IMR-90 (cell line): ENCODE data around the gene VPS39. TPM values are rescaled to one million over a fixed set of nuclear protein-coding genes. Genes with fewer than 3 reads are reported as not detected.

ENCODE experiments used
- ATAC-seq: fragments of 200-7000 bp; cut with Tn5 transposase; 2 replicates; pipeline ENCODE4 v1.9.1; 2020; ENCODE audit warnings: low read depth, mild to moderate bottlenecking, moderate library complexity
- BruUV-seq: library from RNA; stranded (reverse); fragments of 400-500 nt; replicated peaks from 2 replicates; lab custom pipeline; 2021; lab: Mats Ljungman, UMichigan
- CTCF ChIA-PET: fragments of 300-600 bp; formaldehyde crosslinking; extraction: SDS; loops from one replicate; lab custom pipeline; 2021; ENCODE audit warnings: antibody characterized with exemption; lab: Yijun Ruan, JAX
- POLR2A ChIA-PET: fragments of 300-600 bp; sonication (Branson Sonifier 250); formaldehyde crosslinking; loops from one replicate; lab custom pipeline; 2022; ENCODE audit warnings: antibody characterized with exemption; ENCODE audit not compliant: unreplicated experiment; lab: Charles Lee
- DNase-seq: peaks from one replicate; pipeline ENCODE4 v3.0.0; 2013
- H2AFZ ChIP-seq: replicated peaks from 2 replicates; pipeline ENCODE3; 2013; ENCODE audit warnings: low read length, mild to moderate bottlenecking; ENCODE audit not compliant: poor library complexity
- H2AK5ac ChIP-seq: 2 replicates; pipeline ENCODE4 v1.6.1; 2013; ENCODE audit warnings: low read depth, low read length, inconsistent platforms
- H2AK9ac ChIP-seq: replicated peaks from 2 replicates; pipeline ENCODE3; 2013; ENCODE audit warnings: mild to moderate bottlenecking, low read depth, low read length, moderate library complexity; ENCODE audit not compliant: poor library complexity
- H2BK120ac ChIP-seq: 2 replicates; pipeline ENCODE4 v1.6.1; 2013; ENCODE audit warnings: low read depth, low read length, inconsistent platforms
- H2BK15ac ChIP-seq: 3 replicates; pipeline ENCODE4 v1.6.1; 2013; ENCODE audit warnings: low read depth, low read length, inconsistent platforms
- H2BK20ac ChIP-seq: 2 replicates; pipeline ENCODE4 v1.6.1; 2013; ENCODE audit warnings: low read depth, mild to moderate bottlenecking, inconsistent platforms, low read length, moderate library complexity
- H2BK5ac ChIP-seq: 2 replicates; pipeline ENCODE4 v1.6.1; 2013; ENCODE audit warnings: mild to moderate bottlenecking, low read depth, low read length, inconsistent platforms; ENCODE audit not compliant: poor library complexity, severe bottlenecking
- H3K14ac ChIP-seq: replicated peaks from 2 replicates; pipeline ENCODE4 v1.6.1; 2013; ENCODE audit warnings: low read depth, low read length, inconsistent platforms
- H3K18ac ChIP-seq: 2 replicates; pipeline ENCODE4 v1.6.1; 2013; ENCODE audit warnings: low read depth, low read length, control low read depth
- H3K23ac ChIP-seq: 2 replicates; pipeline ENCODE4 v1.6.1; 2013; ENCODE audit warnings: low read depth, low read length, inconsistent platforms
- H3K27ac ChIP-seq: 2 replicates; pipeline ENCODE4 v1.5.1; 2013; ENCODE audit warnings: mild to moderate bottlenecking, control low read depth, low read length; ENCODE audit not compliant: insufficient read depth
- H3K27me3 ChIP-seq: 2 replicates; pipeline ENCODE4 v1.6.1; 2013; ENCODE audit warnings: low read length; ENCODE audit not compliant: control insufficient read depth, insufficient read depth
- H3K36me3 ChIP-seq: 2 replicates; pipeline ENCODE4 v1.6.1; 2013; ENCODE audit warnings: low read length, mixed read lengths; ENCODE audit not compliant: control insufficient read depth, insufficient read depth
- H3K4ac ChIP-seq: 2 replicates; pipeline ENCODE4 v1.6.1; 2013; ENCODE audit warnings: low read depth, low read length, inconsistent platforms
- H3K4me1 ChIP-seq: 2 replicates; pipeline ENCODE4 v1.6.1; 2013; ENCODE audit warnings: low read length, mixed read lengths; ENCODE audit not compliant: control insufficient read depth, insufficient read depth
- H3K4me2 ChIP-seq: 2 replicates; pipeline ENCODE4 v1.6.1; 2013; ENCODE audit warnings: low read depth, mild to moderate bottlenecking, control low read depth, low read length, moderate library complexity
- H3K4me3 ChIP-seq: 2 replicates; pipeline ENCODE4 v1.5.1; 2013; ENCODE audit warnings: low read depth, mild to moderate bottlenecking, control low read depth, low read length, moderate library complexity; ENCODE audit not compliant: insufficient read depth
- H3K56ac ChIP-seq: 2 replicates; pipeline ENCODE4 v1.6.1; 2013; ENCODE audit warnings: low read length, inconsistent platforms; ENCODE audit not compliant: insufficient read depth; ENCODE audit errors: extremely low read depth
- H3K79me1 ChIP-seq, 2 experiments: 2 replicates each; pipeline ENCODE4 v1.6.1; 2013; ENCODE audit warnings: low read length in 2 of 2, inconsistent platforms in 1 of 2, low read depth in 1 of 2
- H3K9ac ChIP-seq: 2 replicates; pipeline ENCODE4 v1.6.1; 2013; ENCODE audit warnings: low read depth, low read length, control low read depth
- H3K9me1 ChIP-seq: 2 replicates; pipeline ENCODE4 v1.6.1; 2013; ENCODE audit warnings: low read length, inconsistent platforms; ENCODE audit not compliant: insufficient read depth
- H3K9me3 ChIP-seq: 2 replicates; pipeline ENCODE4 v1.6.1; 2013; ENCODE audit warnings: low read length; ENCODE audit not compliant: control insufficient read depth, insufficient read depth
- H4K20me1 ChIP-seq: 2 replicates; pipeline ENCODE4 v1.6.1; 2013; ENCODE audit warnings: low read length, inconsistent platforms; ENCODE audit not compliant: insufficient read depth
- H4K5ac ChIP-seq: 2 replicates; pipeline ENCODE4 v1.6.1; 2013; ENCODE audit warnings: mild to moderate bottlenecking, low read depth, low read length, control low read depth
- H4K8ac ChIP-seq, 2 experiments: 2 replicates each; pipeline ENCODE4 v1.6.1; 2013; ENCODE audit warnings: low read depth in 2 of 2, low read length in 2 of 2, control low read depth in 1 of 2, inconsistent platforms in 1 of 2
- H4K91ac ChIP-seq: 2 replicates; pipeline ENCODE4 v1.6.1; 2013; ENCODE audit warnings: low read depth, low read length, inconsistent platforms; ENCODE audit not compliant: insufficient read depth
- BHLHE40 ChIP-seq: fragments of 150-350 bp; IDR thresholded peaks from 2 replicates; pipeline ENCODE4 v1.6.1; 2016; ENCODE audit warnings: mild to moderate bottlenecking, low read depth, low read length
- CEBPB ChIP-seq: IDR thresholded peaks from 2 replicates; pipeline ENCODE4 v1.6.1; 2012; ENCODE audit warnings: low read depth, low read length, improper control_type of control experiment
- CHD1 ChIP-seq: IDR thresholded peaks from 2 replicates; pipeline ENCODE4 v1.6.1; 2012; ENCODE audit warnings: low read depth, low read length, improper control_type of control experiment
- MAFK ChIP-seq: IDR thresholded peaks from 2 replicates; pipeline ENCODE4 v1.6.1; 2012; ENCODE audit warnings: low read depth, low read length, improper control_type of control experiment
- MAZ ChIP-seq: IDR thresholded peaks from 2 replicates; pipeline ENCODE4 v1.6.1; 2012; ENCODE audit warnings: low read depth, mild to moderate bottlenecking, low read length, improper control_type of control experiment, moderate library complexity, borderline replicate concordance
- MXI1 ChIP-seq: IDR thresholded peaks from 2 replicates; pipeline ENCODE4 v1.6.1; 2012; ENCODE audit warnings: low read depth, mild to moderate bottlenecking, low read length, moderate library complexity, borderline replicate concordance
- NFE2L2 ChIP-seq: fragments of 150-350 bp; IDR thresholded peaks from 2 replicates; pipeline ENCODE4 v1.6.1; 2016; ENCODE audit warnings: low read depth, mild to moderate bottlenecking, low read length
- POLR2A ChIP-seq: IDR thresholded peaks from 2 replicates; pipeline ENCODE4 v1.6.1; 2012; ENCODE audit warnings: mild to moderate bottlenecking, low read depth, low read length
- RAD21 ChIP-seq: IDR thresholded peaks from 2 replicates; pipeline ENCODE4 v1.6.1; 2012; ENCODE audit warnings: low read length, improper control_type of control experiment
- RCOR1 ChIP-seq: IDR thresholded peaks from 2 replicates; pipeline ENCODE4 v1.6.1; 2012; ENCODE audit warnings: mild to moderate bottlenecking, low read length, improper control_type of control experiment; ENCODE audit not compliant: insufficient replicate concordance
- RFX5 ChIP-seq: IDR thresholded peaks from 2 replicates; pipeline ENCODE4 v1.8.0; 2012; ENCODE audit warnings: low read depth, mild to moderate bottlenecking, low read length, moderate library complexity
- SMC3 ChIP-seq: fragments of 150-350 bp; IDR thresholded peaks from 2 replicates; pipeline ENCODE4 v1.6.1; 2016; ENCODE audit warnings: low read depth, mild to moderate bottlenecking, antibody characterized with exemption, low read length, moderate library complexity
- WGBS, 2 experiments: methylation state at CpG; one replicate each; pipeline versions ENCODE4 v1.1.5 to v1.1.7; 2013; ENCODE audit warnings: missing lambda C conversion rate in 2 of 2; ENCODE audit not compliant: insufficient read length in 1 of 2; ENCODE audit errors: extremely low coverage in 2 of 2; 5-methylcytosine and 5-hydroxymethylcytosine counted together
- dilution Hi-C: fragments of 300-500 bp; cut with HindIII; formaldehyde crosslinking; loops from one replicate; pipeline ENCODE4 v1.14.3; 2018; ENCODE audit warnings: low sequenced_read_pairs; ENCODE audit not compliant: unreplicated experiment
- in situ Hi-C: fragments of 300-500 bp; cut with MboI; formaldehyde crosslinking; loops from 3 replicates; pipeline ENCODE4 v1.14.3; 2019; ENCODE audit warnings: low sequenced_read_pairs, inconsistent platforms, mixed read lengths
- intact Hi-C: fragments of 100-400 bp; cut with micrococcal nuclease; formaldehyde crosslinking; loops from 2 replicates; pipeline ENCODE4 v1.10.0; 2022
- polyA plus RNA-seq, 3 experiments: library from polyadenylated mRNA; depleted of rRNA; stranded (reverse); fragments of >200 nt; gene quantifications; 2 replicates each; pipeline ENCODE4 v1.2.3, GENCODE V29; 2012; ENCODE audit warnings: low replicate concordance in 1 of 3
- total RNA-seq: library from RNA; depleted of rRNA; stranded (reverse); fragments of >200 nt; gene quantifications from 2 replicates; pipeline ENCODE4 v1.2.3, GENCODE V29; 2012
- TF ChIP-seq, protein P1 (sequence below): conservative IDR thresholded peaks from 2 replicates; pipeline ENCODE4 v1.5.1; 2012; ENCODE audit warnings: mild to moderate bottlenecking, low read depth, low read length, improper control_type of control experiment
- TF ChIP-seq, protein P2 (sequence below): fragments of 150-350 bp; IDR thresholded peaks from 2 replicates; pipeline ENCODE4 v1.6.1; 2017; ENCODE audit warnings: mild to moderate bottlenecking, antibody characterized with exemption, low read length, low read depth

The VPS39 gene
- total and polyA plus RNA-seq, 2 of the 4 experiments (the other 2 are of a cell fraction): 49.7 to 52.2 TPM

DNA sequence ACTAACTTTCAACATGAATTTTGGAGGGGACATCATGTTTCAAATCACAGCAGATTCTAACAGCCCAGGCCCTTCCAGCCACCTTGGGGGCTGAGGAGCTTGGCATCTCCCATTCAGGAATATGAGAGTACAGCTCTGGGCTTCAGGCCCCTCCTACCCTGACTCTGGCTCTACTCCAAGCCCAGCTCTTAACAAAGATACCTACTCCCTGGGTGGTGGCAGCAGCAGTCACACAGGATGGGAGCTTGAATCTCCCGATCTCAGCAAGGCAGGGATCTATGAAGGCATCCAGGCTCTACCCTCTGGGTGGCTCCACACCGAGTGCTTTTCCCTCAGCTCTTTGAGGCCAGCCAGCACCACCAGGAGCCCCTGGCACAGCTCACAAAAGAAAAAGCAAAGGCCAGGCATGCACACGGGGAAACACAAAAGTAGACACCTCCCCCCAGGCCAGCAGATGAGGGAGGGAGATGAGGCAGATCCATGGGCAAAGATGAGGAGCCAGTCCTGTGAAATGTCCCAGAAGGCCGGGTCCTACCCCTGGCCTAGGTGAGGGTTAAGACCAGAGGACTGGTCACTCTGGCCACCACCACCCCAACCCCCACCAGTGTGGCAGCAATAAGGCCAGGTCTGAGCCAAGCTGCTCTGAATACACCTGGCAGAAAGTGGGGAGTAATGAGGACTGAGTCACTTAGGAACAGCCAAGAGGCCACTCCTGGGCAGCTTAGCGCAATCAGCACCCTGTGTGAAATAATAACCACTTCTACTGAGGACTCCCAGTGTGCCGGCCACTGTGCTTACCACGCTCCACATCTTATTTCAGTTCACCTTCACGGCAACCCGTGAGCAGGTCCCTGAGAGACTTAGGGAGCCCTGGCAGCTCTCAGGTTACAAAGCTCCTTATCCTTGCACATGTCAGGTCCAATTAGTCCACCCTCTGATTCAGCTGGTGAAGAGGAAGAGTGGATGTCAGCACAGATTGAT is 76.0 kb downstream of the VPS39 start:
- H2AK5ac ChIP-seq: no peak overlapping the region
- no TSS peak for BruUV-seq
- DNase-seq (no peak), ATAC-seq (no peak)
- no peak overlapping the region for H2AFZ ChIP-seq
- H2BK5ac ChIP-seq: no peak overlapping the region
- dilution Hi-C loops: no loop called here
- H3K36me3 ChIP-seq: no peaks in the 10 kb centered on the region
- H3K9me1 ChIP-seq: no peaks in the 10 kb centered on the region
- no peak overlapping the region for H3K18ac ChIP-seq
- 100% methylated on average over 1 of the region's 9 CpGs; no CpG with 5 or more reads in 1 of the 2 experiments for WGBS, 2 experiments
- H3K4me3 ChIP-seq: no peak overlapping the region
- no peak overlapping the region for H4K91ac ChIP-seq
- no peaks in the 10 kb centered on the region for H3K9me3 ChIP-seq
- no peak overlapping the region for H2BK15ac ChIP-seq
- POLR2A ChIA-PET: no interaction called here
- no peak overlapping the region for H3K9ac ChIP-seq
- H3K23ac ChIP-seq: no peak overlapping the region
- H4K5ac ChIP-seq: no peak overlapping the region
- intact Hi-C loops: no loop called here
- H3K4me2 ChIP-seq: no peak overlapping the region
- no peak overlapping the region for H3K4ac ChIP-seq
- H3K27ac ChIP-seq: no peak overlapping the region
- no peak overlapping the region for H3K56ac ChIP-seq
- H2AK9ac ChIP-seq: no peak overlapping the region
- CTCF ChIA-PET: no interaction called here
- in situ Hi-C loops: no loop called here
- H4K20me1 ChIP-seq: no peaks in the 10 kb centered on the region
- H2BK120ac ChIP-seq: no peak overlapping the region
- H3K14ac ChIP-seq: no peak overlapping the region
- H4K8ac ChIP-seq: no peak overlapping the region
- no peak overlapping the region for H2BK20ac ChIP-seq
- no peaks in the 10 kb centered on the region for H3K4me1 ChIP-seq
- H3K79me1 ChIP-seq: no peaks in the 10 kb centered on the region
- peaks cover 39% of the 10 kb centered on the region for H3K27me3 ChIP-seq
- no peak for TF ChIP-seq RAD21
- TF ChIP-seq MXI1: no peak
- TF ChIP-seq MAFK: no peak
- TF ChIP-seq, protein P1, sequence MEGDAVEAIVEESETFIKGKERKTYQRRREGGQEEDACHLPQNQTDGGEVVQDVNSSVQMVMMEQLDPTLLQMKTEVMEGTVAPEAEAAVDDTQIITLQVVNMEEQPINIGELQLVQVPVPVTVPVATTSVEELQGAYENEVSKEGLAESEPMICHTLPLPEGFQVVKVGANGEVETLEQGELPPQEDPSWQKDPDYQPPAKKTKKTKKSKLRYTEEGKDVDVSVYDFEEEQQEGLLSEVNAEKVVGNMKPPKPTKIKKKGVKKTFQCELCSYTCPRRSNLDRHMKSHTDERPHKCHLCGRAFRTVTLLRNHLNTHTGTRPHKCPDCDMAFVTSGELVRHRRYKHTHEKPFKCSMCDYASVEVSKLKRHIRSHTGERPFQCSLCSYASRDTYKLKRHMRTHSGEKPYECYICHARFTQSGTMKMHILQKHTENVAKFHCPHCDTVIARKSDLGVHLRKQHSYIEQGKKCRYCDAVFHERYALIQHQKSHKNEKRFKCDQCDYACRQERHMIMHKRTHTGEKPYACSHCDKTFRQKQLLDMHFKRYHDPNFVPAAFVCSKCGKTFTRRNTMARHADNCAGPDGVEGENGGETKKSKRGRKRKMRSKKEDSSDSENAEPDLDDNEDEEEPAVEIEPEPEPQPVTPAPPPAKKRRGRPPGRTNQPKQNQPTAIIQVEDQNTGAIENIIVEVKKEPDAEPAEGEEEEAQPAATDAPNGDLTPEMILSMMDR: no peak
- TF ChIP-seq CEBPB: no peak
- no peak for TF ChIP-seq RCOR1
- TF ChIP-seq SMC3: no peak
- no peak for TF ChIP-seq RFX5
- no peak for TF ChIP-seq POLR2A
- TF ChIP-seq BHLHE40: no peak
- no peak for TF ChIP-seq NFE2L2
- TF ChIP-seq CHD1: no peak
- no peak for TF ChIP-seq MAZ
- TF ChIP-seq, protein P2, sequence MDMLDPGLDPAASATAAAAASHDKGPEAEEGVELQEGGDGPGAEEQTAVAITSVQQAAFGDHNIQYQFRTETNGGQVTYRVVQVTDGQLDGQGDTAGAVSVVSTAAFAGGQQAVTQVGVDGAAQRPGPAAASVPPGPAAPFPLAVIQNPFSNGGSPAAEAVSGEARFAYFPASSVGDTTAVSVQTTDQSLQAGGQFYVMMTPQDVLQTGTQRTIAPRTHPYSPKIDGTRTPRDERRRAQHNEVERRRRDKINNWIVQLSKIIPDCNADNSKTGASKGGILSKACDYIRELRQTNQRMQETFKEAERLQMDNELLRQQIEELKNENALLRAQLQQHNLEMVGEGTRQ: no peak
